Measurements from ENCODE around the gene OXSR1. TPM values are rescaled to one million over a fixed set of nuclear protein-coding genes. Genes with fewer than 3 reads are reported as not detected.

The OXSR1 gene
- total RNA-seq, 1 donor from 2014 or later, result 22.9 TPM

DNA sequence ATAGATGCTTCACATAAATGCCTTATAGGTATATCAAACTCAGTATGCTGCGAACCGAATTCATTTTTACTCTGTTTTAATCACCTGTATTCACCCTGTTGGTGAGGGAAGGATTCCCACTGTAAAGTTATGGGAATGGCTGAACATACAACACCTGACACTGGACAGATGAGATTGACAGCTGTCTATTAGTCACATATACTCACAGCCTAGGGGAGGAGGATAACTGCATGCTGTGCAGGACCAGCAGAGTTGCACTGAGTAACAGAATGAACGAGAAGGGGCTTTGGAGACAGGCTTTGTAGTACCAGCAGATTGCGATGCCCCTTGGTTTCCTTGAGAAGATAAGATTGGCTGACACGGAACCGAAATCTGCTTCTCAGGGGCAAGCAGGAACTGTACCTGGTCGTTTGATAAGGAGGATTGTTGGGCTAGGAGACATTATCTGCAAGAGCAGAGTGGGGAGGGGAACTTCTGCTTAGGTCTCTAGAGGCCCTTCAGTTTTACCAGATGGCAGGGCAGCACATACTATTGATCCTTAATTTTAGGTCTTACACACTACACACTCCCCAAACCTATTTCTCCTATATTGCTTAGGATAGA is 56.8 kb downstream of the OXSR1 start:
- TF ChIP-seq, protein P1, sequence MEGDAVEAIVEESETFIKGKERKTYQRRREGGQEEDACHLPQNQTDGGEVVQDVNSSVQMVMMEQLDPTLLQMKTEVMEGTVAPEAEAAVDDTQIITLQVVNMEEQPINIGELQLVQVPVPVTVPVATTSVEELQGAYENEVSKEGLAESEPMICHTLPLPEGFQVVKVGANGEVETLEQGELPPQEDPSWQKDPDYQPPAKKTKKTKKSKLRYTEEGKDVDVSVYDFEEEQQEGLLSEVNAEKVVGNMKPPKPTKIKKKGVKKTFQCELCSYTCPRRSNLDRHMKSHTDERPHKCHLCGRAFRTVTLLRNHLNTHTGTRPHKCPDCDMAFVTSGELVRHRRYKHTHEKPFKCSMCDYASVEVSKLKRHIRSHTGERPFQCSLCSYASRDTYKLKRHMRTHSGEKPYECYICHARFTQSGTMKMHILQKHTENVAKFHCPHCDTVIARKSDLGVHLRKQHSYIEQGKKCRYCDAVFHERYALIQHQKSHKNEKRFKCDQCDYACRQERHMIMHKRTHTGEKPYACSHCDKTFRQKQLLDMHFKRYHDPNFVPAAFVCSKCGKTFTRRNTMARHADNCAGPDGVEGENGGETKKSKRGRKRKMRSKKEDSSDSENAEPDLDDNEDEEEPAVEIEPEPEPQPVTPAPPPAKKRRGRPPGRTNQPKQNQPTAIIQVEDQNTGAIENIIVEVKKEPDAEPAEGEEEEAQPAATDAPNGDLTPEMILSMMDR (IDR thresholded peaks at IDR 0.05; ENCODE audit: borderline replicate concordance), result no peak
- intact Hi-C loops (cut with micrococcal nuclease), result no loop called here
- no peak overlapping the region for H3K27ac ChIP-seq (replicated peaks)
- H3K4me3 ChIP-seq, result no peak overlapping the region
- H3K9me3 ChIP-seq (replicated peaks), result no peaks in the 10 kb centered on the region
- DNase-seq, result no peak
- H3K4me1 ChIP-seq, result peaks cover 10% of the 10 kb centered on the region
- peaks cover 43% of the 10 kb centered on the region for H3K36me3 ChIP-seq
- H3K27me3 ChIP-seq (ENCODE audit: low read depth), result no peaks in the 10 kb centered on the region

DNA sequence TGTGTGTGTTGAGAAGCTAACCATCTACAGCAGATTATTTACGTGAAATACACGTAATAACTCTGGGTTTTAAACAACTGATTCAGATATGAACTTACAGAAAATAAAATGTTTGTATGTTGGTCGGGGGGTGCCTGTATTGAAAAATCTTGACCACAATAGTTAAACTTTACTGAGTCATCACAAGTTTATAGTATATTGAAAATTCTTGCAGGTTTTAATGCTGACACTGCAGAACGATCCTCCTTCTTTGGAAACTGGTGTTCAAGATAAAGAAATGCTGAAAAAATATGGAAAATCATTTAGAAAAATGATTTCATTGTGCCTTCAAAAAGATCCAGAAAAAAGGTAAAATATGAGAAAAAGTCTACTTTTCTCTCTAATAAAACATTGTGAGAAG is 59.0 kb downstream of the OXSR1 start:
- H3K4me3 ChIP-seq, result no peak overlapping the region
- peaks cover 36% of the 10 kb centered on the region for H3K36me3 ChIP-seq
- TF ChIP-seq, protein P1 (IDR thresholded peaks at IDR 0.05; ENCODE audit: borderline replicate concordance), result no peak
- no peak overlapping the region for H3K27ac ChIP-seq (replicated peaks)
- intact Hi-C loops (cut with micrococcal nuclease), result no loop called here
- no peaks in the 10 kb centered on the region for H3K9me3 ChIP-seq (replicated peaks)
- no peaks in the 10 kb centered on the region for H3K27me3 ChIP-seq (ENCODE audit: low read depth)
- DNase-seq, result no peak
- peaks cover 23% of the 10 kb centered on the region for H3K4me1 ChIP-seq

DNA sequence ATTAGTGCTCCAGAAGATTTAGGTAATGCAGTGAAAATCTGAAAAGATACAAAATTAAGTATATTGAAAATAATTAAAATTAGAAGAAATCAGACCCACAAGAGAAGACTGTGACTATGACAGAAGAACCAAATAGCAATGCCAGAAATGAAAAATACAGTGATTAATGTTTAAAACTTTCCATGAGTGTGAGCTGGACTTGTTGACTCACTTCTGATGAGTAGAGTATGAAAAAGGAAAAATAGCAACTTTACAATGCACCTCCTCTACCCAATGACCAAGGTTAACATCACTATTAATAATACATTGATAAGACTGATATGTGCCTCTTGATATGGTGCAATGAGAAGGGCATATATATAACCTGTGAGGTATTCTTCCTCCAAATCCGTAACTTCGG is 60.9 kb downstream of the OXSR1 start:
- Histone ChIP-seq H3K27ac (replicated peaks) (no peak overlapping the region), H3K4me1 (peaks cover 23% of the 10 kb centered on the region), H3K27me3 (ENCODE audit: low read depth) (no peaks in the 10 kb centered on the region), H3K36me3 (peaks cover 55% of the 10 kb centered on the region), H3K4me3 (no peak overlapping the region), H3K9me3 (replicated peaks) (no peaks in the 10 kb centered on the region)
- DNase-seq, result no peak
- intact Hi-C loops (cut with micrococcal nuclease), result no loop called here
- TF ChIP-seq, protein P1 (IDR thresholded peaks at IDR 0.05; ENCODE audit: borderline replicate concordance), result no peak

DNA sequence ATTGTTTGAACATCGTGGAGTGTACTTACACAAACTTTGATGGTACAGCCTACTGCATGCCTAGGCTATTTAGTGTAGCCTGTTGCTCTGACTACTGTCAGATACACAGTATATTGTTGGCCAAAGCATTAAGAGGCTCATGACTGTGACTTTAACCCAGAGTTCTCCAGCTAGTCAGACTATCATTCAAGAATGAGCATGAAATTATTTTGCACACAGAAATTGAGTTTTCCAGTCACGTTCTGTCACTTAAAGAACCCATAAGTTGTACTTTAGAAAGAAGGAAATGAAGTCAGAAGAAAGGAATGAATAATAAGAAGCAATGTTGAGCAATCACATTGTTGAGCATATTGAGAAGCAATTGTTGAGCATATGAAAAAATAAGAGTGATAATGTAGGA is 62.7 kb downstream of the OXSR1 start:
- TF ChIP-seq, protein P1 (IDR thresholded peaks at IDR 0.05; ENCODE audit: borderline replicate concordance), result no peak

DNA sequence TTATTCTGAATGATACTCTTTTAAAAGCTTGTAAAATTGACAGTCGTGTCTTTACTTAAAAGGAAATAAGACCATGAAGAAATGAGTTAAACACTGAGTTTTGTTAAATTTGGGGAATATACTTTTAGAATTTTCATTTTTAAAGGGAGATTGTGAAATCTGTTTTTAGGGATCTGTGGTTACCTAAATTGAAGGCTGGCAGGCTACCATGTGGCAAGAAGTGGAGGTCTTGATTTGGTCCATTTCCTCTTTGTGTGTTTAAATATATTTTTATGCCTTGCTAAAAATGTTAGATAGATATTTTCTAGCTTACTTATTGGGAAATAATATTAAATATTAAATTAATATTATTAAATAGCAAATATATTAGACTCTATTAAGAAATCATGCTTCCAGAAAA is 63.7 kb downstream of the OXSR1 start:
- peaks cover 52% of the 10 kb centered on the region for H3K36me3 ChIP-seq
- no peak for DNase-seq
- H3K4me3 ChIP-seq, result no peak overlapping the region
- peaks cover 23% of the 10 kb centered on the region for H3K4me1 ChIP-seq
- intact Hi-C loops (cut with micrococcal nuclease), result no loop called here
- H3K27me3 ChIP-seq (ENCODE audit: low read depth), result no peaks in the 10 kb centered on the region
- H3K27ac ChIP-seq (replicated peaks), result no peak overlapping the region
- TF ChIP-seq, protein P1 (IDR thresholded peaks at IDR 0.05; ENCODE audit: borderline replicate concordance), result no peak
- no peaks in the 10 kb centered on the region for H3K9me3 ChIP-seq (replicated peaks)

More for the DNA sequence above, 62.7 kb downstream of the OXSR1 start:
- H3K4me1 ChIP-seq, result peaks cover 23% of the 10 kb centered on the region
- peaks cover 55% of the 10 kb centered on the region for H3K36me3 ChIP-seq
- no peak for DNase-seq
- intact Hi-C loops (cut with micrococcal nuclease), result no loop called here
- peak overlapping the region; percentile 15 for H3K27ac ChIP-seq (replicated peaks)
- no peaks in the 10 kb centered on the region for H3K27me3 ChIP-seq (ENCODE audit: low read depth)
- no peaks in the 10 kb centered on the region for H3K9me3 ChIP-seq (replicated peaks)
- no peak overlapping the region for H3K4me3 ChIP-seq
